ENCODE data around the gene OVAAL. TPM values are rescaled to one million over a fixed set of nuclear protein-coding genes. Genes with fewer than 3 reads are reported as not detected.
A peak's percentile ranks its signal among the peaks of the same experiment; 100 is the strongest.

The OVAAL gene
- total RNA-seq, 6 experiments from 2014 or later, result not detected

GRCh38 chr1:180540697-180541594 lies 17.8 kb upstream of the OVAAL start:
- intact Hi-C loops (cut with DNase I), result no loop called here
- Histone ChIP-seq H3K36me3 (no peaks in the 10 kb centered on the region), H3K4me3 (no peak overlapping the region), H3K27me3 (no peaks in the 10 kb centered on the region), H3K27ac (no peak overlapping the region), H3K4me1 (peaks cover 0 to 4% (median 0%) of the 10 kb centered on the region in 4 donors), H3K9me3 (no peaks in the 10 kb centered on the region)
- peak in 1 of 4 donors; percentile 30 for ATAC-seq
- DNase-seq, result no peak
- TF ChIP-seq, protein P1, sequence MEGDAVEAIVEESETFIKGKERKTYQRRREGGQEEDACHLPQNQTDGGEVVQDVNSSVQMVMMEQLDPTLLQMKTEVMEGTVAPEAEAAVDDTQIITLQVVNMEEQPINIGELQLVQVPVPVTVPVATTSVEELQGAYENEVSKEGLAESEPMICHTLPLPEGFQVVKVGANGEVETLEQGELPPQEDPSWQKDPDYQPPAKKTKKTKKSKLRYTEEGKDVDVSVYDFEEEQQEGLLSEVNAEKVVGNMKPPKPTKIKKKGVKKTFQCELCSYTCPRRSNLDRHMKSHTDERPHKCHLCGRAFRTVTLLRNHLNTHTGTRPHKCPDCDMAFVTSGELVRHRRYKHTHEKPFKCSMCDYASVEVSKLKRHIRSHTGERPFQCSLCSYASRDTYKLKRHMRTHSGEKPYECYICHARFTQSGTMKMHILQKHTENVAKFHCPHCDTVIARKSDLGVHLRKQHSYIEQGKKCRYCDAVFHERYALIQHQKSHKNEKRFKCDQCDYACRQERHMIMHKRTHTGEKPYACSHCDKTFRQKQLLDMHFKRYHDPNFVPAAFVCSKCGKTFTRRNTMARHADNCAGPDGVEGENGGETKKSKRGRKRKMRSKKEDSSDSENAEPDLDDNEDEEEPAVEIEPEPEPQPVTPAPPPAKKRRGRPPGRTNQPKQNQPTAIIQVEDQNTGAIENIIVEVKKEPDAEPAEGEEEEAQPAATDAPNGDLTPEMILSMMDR (IDR thresholded peaks at IDR 0.05), result no peak
- TF ChIP-seq POLR2A (IDR thresholded peaks at IDR 0.05), result no peak
- 72% methylated on average over 14 of the region's 14 CpGs for WGBS (ENCODE audit: insufficient coverage, low coverage, low lambda C conversion rate, missing lambda C conversion rate)

DNA sequence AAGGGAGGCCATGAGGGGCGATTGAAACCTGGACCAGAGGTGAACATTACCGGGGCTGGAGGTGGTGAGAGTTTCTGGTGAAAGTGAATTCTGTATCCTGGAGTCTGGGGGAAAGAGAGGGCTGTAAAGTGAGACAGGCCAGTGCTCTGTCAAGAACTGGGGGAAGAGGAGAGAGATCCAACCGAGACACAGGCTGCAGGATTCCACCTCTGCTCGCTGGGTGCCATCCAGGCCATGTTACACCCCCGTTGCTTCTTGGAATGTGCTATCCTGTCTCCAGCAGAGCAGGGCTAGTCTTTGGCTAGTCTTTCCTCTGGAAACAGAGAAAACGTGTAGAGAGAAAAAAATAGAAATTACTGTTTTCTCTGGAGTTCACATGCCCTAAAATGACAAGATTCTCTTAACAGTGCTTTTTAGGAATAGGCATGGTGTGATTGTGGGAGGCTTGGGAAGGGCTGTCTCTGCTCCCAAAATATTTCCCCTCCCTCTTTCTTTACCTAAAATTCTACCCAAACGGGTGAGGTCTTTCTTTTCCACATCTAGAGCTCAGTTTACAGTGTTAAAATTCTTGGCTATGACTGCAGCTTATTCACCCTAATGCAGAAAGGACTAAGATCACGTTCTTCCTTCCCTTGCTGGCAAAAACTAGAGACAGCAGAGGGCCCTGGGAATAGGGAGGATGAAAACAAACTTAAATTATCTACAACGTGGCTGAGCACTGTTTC lies 16.5 kb upstream of the OVAAL start:
- H3K9me3 ChIP-seq, result no peaks in the 10 kb centered on the region
- no peaks in the 10 kb centered on the region for H3K27me3 ChIP-seq
- H3K36me3 ChIP-seq, result no peaks in the 10 kb centered on the region
- intact Hi-C loops (cut with DNase I), result no loop called here
- WGBS (ENCODE audit: insufficient coverage, low coverage, low lambda C conversion rate, missing lambda C conversion rate), result 51% methylated on average over 7 of the region's 9 CpGs
- H3K4me3 ChIP-seq, result no peak overlapping the region
- H3K27ac ChIP-seq, result no peak overlapping the region
- TF ChIP-seq, protein P1 (IDR thresholded peaks at IDR 0.05), result no peak
- no peak for TF ChIP-seq POLR2A (IDR thresholded peaks at IDR 0.05)
- ATAC-seq (no peak), DNase-seq (no peak)
- peaks cover 0 to 4% (median 0%) of the 10 kb centered on the region in 4 donors for H3K4me1 ChIP-seq

DNA sequence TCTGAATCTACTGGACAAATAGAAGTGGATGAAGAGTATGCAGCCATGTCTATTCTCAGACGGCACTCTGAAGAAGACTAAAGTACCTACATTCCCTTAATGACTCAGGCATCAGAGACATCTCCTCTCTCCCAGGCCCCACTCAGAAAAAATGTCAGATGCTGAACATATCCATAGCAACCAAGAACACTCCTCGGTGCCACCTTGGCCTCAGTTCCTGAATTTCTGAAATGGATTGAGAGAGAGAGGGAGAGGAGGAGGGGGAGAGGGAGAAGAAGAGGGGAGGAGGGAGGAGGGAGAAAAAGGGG lies 16.0 kb upstream of the OVAAL start:
- 60% methylated on average over 2 of the region's 2 CpGs for WGBS (ENCODE audit: insufficient coverage, low coverage, low lambda C conversion rate, missing lambda C conversion rate)
- no peaks in the 10 kb centered on the region for H3K27me3 ChIP-seq
- H3K9me3 ChIP-seq, result no peaks in the 10 kb centered on the region
- TF ChIP-seq, protein P1 (IDR thresholded peaks at IDR 0.05), result no peak
- TF ChIP-seq POLR2A (IDR thresholded peaks at IDR 0.05), result no peak
- H3K4me3 ChIP-seq, result no peak overlapping the region
- H3K36me3 ChIP-seq, result no peaks in the 10 kb centered on the region
- DNase-seq (no peak), ATAC-seq (no peak)
- no peak overlapping the region for H3K27ac ChIP-seq
- intact Hi-C loops (cut with DNase I), result no loop called here
- peaks cover 0 to 4% (median 0%) of the 10 kb centered on the region in 4 donors for H3K4me1 ChIP-seq

DNA sequence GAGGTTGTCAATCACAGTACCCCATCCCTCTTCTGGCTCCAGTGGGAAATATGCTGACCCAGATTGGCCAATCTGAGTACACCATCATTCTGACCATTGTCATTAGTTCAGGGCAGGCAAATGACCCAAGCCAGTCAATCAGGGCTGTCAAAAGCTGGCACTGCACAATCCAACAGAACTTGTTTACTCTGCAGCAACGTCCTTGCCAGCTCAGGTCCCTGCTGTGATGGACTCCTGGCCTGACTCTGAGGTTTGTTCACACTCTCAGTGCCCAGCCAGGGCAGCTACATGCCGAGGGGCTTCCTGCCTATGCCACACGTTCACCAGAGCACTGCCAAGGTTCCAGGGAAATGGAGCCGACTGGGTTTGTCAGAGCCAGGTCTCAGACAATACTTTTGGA lies 14.7 kb upstream of the OVAAL start:
- H3K36me3 ChIP-seq, result no peaks in the 10 kb centered on the region
- H3K9me3 ChIP-seq, result no peaks in the 10 kb centered on the region
- H3K4me1 ChIP-seq, result peaks cover 0 to 4% (median 0%) of the 10 kb centered on the region in 4 donors
- 0% methylated on average over 1 of the region's 4 CpGs for WGBS (ENCODE audit: insufficient coverage, low coverage, low lambda C conversion rate, missing lambda C conversion rate)
- peak; percentile 93 to 99 (median 96) for ATAC-seq
- peak; percentile 54 to 83 (median 80) for DNase-seq
- TF ChIP-seq POLR2A (IDR thresholded peaks at IDR 0.05), result no peak
- TF ChIP-seq, protein P1 (IDR thresholded peaks at IDR 0.05), result no peak
- H3K27me3 ChIP-seq, result no peaks in the 10 kb centered on the region
- intact Hi-C loops (cut with DNase I), result no loop called here
- H3K27ac ChIP-seq, result no peak overlapping the region
- H3K4me3 ChIP-seq, result no peak overlapping the region

All from right lobe of liver (tissue), 6 donors.